Neural progenitor cell (in vitro differentiated cells): ENCODE data around the gene ZNF117.

Experiments
- EZH2 ChIP-seq: fragments of 200-600 bp; sonication (generic); IDR thresholded peaks from 2 replicates; pipeline ENCODE4 v1.6.1; 2017; ENCODE audit warnings: antibody characterized with exemption, mild to moderate bottlenecking, moderate library complexity
- EZH2phosphoT487 ChIP-seq: fragments of 200-600 bp; sonication (generic); IDR thresholded peaks from 2 replicates; pipeline ENCODE4 v1.6.1; 2017; ENCODE audit warnings: antibody characterized with exemption
- TF ChIP-seq, protein P1 (sequence below): fragments of 200-600 bp; sonication (generic); IDR thresholded peaks from 2 replicates; pipeline ENCODE4 v1.5.1; 2017; ENCODE audit warnings: antibody characterized with exemption, mild to moderate bottlenecking

DNA sequence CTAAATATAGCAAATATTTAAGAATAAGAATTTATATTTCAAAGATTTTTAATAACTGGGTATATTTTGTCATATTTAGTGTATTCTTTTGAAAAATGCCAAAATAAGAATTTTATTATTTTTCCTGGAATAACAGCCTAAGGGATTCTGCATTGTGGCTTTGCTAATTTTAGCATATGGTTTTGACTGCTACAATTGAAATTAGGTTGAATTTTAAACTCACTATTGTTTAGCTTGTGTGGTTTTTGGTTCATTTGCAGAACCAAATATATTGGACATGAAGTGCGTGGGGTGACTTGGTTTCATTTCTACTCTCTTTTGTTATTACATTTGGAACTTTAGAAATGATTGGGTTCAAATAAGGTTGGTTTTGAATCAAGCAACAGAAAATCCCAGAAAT is 52.3 kb downstream of the ZNF117 start:
- TF ChIP-seq, protein P1, sequence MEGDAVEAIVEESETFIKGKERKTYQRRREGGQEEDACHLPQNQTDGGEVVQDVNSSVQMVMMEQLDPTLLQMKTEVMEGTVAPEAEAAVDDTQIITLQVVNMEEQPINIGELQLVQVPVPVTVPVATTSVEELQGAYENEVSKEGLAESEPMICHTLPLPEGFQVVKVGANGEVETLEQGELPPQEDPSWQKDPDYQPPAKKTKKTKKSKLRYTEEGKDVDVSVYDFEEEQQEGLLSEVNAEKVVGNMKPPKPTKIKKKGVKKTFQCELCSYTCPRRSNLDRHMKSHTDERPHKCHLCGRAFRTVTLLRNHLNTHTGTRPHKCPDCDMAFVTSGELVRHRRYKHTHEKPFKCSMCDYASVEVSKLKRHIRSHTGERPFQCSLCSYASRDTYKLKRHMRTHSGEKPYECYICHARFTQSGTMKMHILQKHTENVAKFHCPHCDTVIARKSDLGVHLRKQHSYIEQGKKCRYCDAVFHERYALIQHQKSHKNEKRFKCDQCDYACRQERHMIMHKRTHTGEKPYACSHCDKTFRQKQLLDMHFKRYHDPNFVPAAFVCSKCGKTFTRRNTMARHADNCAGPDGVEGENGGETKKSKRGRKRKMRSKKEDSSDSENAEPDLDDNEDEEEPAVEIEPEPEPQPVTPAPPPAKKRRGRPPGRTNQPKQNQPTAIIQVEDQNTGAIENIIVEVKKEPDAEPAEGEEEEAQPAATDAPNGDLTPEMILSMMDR: no peak
- TF ChIP-seq EZH2 (no peak), EZH2phosphoT487 (no peak)
